Measurements from ENCODE around the gene DHRS3. TPM values are rescaled to one million over a fixed set of nuclear protein-coding genes. Genes with fewer than 3 reads are reported as not detected.
"Not testable (repeated sequence)": the region's sequence is repeated elsewhere in the genome, so short reads cannot be mapped to it uniquely, and the experiment has no call there.

DHRS3 gene
- total and polyA plus RNA-seq, 2 of the 13 experiments (the other 11 are each of a cell fraction or from before 2014, with no cell fraction given) = 48.5 to 90.5 TPM

DNA sequence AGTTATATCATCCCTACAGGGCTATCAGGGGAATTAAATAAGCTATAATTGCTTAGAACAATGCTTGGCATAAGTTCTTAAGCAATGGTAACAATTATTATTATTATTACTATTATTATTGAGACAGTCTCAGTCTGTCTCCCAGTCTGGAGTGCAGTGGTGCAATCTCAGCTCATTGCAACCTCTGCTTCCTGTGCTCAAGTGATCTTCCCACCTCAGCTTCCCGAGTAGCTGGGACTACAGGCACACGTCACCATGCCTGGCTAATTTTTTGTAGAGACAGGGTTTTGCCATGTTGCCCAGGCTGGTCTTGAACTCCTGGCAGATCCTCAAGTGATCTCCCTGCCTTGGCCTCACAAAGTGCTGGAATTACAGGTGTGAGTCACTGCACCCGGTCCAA lies 79.5 kb downstream of the DHRS3 start:
- CTCF ChIA-PET (ENCODE audit: low intra/inter-chr PET ratio, low total read pairs); H3K4me3 ChIP-seq (replicated peaks in 1 of 3; ENCODE audit: insufficient read depth in 1 of 3, low read depth in 2 of 3, low read length in 3 of 3); BruUV-seq (replicated peaks); H3K27ac ChIP-seq (ENCODE audit: extremely low read length, insufficient read depth, low read length); H3K9me3 ChIP-seq (ENCODE audit: low read length); H2AFZ ChIP-seq (ENCODE audit: low read length); H3K79me2 ChIP-seq (ENCODE audit: insufficient read depth, low read length); FAIRE-seq; DNase-seq (ENCODE audit: low spot score); in situ Hi-C loops (cut with HindIII; ENCODE audit: extremely low pct_ligation_motif_present, low pct_unique_long_range_greater_than_20kb); ATAC-seq; H3K9ac ChIP-seq (ENCODE audit: insufficient read depth, low read depth, low read length); H4K20me1 ChIP-seq (ENCODE audit: insufficient read depth, low read length); H3K36me3 ChIP-seq (replicated peaks in 1 of 2; ENCODE audit: control insufficient read depth in 1 of 2, insufficient read depth in 2 of 2, low read length in 2 of 2); H3K4me2 ChIP-seq (ENCODE audit: low read depth, low read length); intact Hi-C loops (cut with micrococcal nuclease; ENCODE audit: unreplicated experiment); TF ChIP-seq CREB1 (IDR thresholded peaks at IDR 0.05): not testable (repeated sequence)
- Histone ChIP-seq H3K4me1 (ENCODE audit: insufficient read depth, low read length) (peaks cover 62% of the 10 kb centered on the region), H3K27me3 (ENCODE audit: control insufficient read depth in 1 of 2, insufficient read depth in 2 of 2, low read length in 2 of 2) (peaks cover 0 to 17% of the 10 kb centered on the region in 2 experiments; a peak in 1 of 5 replicates)
- 0 out of 2 replicates have a peak, but pooled peaks have one; percentile 28 for TF ChIP-seq CREB1 (CRISPR knock-in tag; IDR thresholded peaks at IDR 0.05)
- WGBS (ENCODE audit: low lambda C conversion rate) = 64% methylated on average over 3 of the region's 3 CpGs
- POLR2A ChIA-PET = interaction anchor here (1.0 to 6.3 kb wide), 5 partner anchors 8 to 78 kb away, joined by 3 to 50 read pairs (median 4); no protein-coding TSS in a partner anchor

DNA sequence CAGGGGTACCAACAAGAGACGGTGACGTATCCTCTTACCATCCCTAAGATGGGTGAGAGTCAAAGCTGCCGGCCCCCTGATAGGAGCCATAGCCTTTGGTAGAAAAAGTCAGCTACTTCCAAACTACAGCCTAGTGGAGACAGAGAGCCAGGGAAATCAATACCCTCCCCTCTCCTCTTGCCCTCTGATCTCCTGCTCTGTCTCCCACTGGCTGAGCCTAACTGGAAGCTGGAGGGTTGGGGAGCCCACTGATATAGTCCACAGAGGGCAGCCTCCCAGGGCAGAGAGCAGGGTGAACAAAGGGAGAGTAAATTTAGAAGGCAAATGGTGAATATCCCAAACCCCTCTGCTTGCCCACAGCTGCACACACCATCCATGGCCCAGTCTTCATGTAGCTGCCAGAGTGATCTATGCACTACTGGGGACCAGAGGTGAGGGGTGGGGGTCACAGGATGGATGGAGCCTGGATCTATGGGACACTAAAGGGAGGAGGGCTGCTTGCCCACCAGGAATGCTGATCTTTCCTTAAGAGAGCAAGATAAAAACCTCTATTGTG lies 80.0 kb downstream of the DHRS3 start:
- H2AFZ ChIP-seq (ENCODE audit: low read length) = no peak overlapping the region
- in situ Hi-C loops (cut with HindIII; ENCODE audit: extremely low pct_ligation_motif_present, low pct_unique_long_range_greater_than_20kb) = no loop called here
- no peak for TF ChIP-seq KLF11 (CRISPR knock-in tag; IDR thresholded peaks at IDR 0.05)
- no peak for TF ChIP-seq PTBP1 (IDR thresholded peaks at IDR 0.05; ENCODE audit: low read depth, low read length, poor library complexity, severe bottlenecking)
- 0 out of 2 replicates have a peak, but pooled peaks have one; percentile 35 for TF ChIP-seq ZNF124 (CRISPR knock-in tag; IDR thresholded peaks at IDR 0.05)
- TF ChIP-seq POLR2A (IDR thresholded peaks at IDR 0.05; ENCODE audit: insufficient read depth in 1 of 2, low read depth in 2 of 2, low read length in 2 of 2) = no peak
- 0 out of 2 replicates have a peak, but pooled peaks have one; percentile 25 for TF ChIP-seq HNF4G (IDR thresholded peaks at IDR 0.05; ENCODE audit: borderline replicate concordance, low read depth, low read length)
- no peak for TF ChIP-seq HNF4G (CRISPR knock-in tag; IDR thresholded peaks at IDR 0.05; ENCODE audit: borderline replicate concordance, low read depth)
- no peak for TF ChIP-seq ZNF790 (CRISPR knock-in tag; IDR thresholded peaks at IDR 0.05; ENCODE audit: borderline replicate concordance)
- TF ChIP-seq RFX1 (IDR thresholded peaks at IDR 0.05) = no peak
- no peak for TF ChIP-seq PRDM10 (CRISPR knock-in tag; IDR thresholded peaks at IDR 0.05; ENCODE audit: low read depth)
- TF ChIP-seq, protein P1, sequence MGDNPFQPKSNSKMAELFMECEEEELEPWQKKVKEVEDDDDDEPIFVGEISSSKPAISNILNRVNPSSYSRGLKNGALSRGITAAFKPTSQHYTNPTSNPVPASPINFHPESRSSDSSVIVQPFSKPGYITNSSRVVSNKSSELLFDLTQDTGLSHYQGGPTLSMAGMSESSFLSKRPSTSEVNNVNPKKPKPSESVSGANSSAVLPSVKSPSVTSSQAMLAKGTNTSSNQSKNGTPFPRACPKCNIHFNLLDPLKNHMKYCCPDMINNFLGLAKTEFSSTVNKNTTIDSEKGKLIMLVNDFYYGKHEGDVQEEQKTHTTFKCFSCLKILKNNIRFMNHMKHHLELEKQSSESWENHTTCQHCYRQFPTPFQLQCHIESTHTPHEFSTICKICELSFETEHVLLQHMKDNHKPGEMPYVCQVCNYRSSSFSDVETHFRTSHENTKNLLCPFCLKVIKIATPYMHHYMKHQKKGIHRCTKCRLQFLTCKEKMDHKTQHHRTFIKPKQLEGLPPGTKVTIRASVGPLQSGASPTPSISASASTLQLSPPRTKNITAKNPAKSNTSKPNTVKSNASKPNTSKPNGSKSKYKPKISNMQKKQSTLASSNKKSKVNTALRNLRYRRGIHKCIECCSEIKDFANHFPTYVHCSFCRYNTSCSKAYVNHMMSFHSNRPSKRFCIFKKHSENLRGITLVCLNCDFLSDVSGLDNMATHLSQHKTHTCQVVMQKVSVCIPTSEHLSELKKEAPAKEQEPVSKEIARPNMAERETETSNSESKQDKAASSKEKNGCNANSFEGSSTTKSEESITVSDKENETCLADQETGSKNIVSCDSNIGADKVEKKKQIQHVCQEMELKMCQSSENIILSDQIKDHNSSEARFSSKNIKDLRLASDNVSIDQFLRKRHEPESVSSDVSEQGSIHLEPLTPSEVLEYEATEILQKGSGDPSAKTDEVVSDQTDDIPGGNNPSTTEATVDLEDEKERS (CRISPR knock-in tag; IDR thresholded peaks at IDR 0.05) = peak; percentile 53; the same call in 1 of the 2 replicates

More for the DNA sequence above, 80.0 kb downstream of the DHRS3 start:
- H4K20me1 ChIP-seq (ENCODE audit: insufficient read depth, low read length) = no peaks in the 10 kb centered on the region
- DNase-seq (ENCODE audit: low spot score) (no peak), FAIRE-seq (no peak), ATAC-seq (peak; percentile 77)
- H3K79me2 ChIP-seq (ENCODE audit: insufficient read depth, low read length) = no peaks in the 10 kb centered on the region
- no TSS peak for BruUV-seq (replicated peaks)
- no peak overlapping the region for H3K4me3 ChIP-seq (replicated peaks in 1 of 3; ENCODE audit: insufficient read depth in 1 of 3, low read depth in 2 of 3, low read length in 3 of 3)
- intact Hi-C loops (cut with micrococcal nuclease; ENCODE audit: unreplicated experiment) = no loop called here
- CTCF ChIA-PET (ENCODE audit: low intra/inter-chr PET ratio, low total read pairs) = no interaction called here
- 78% methylated on average over 3 of the region's 3 CpGs for WGBS (ENCODE audit: low lambda C conversion rate)
- H3K4me2 ChIP-seq (ENCODE audit: low read depth, low read length) = 0 out of 2 replicates have a peak overlapping the region, but pooled peaks have one; percentile 16
- POLR2A ChIA-PET = interaction anchor here (0.7 to 6.3 kb wide), 6 partner anchors 8 to 78 kb away, joined by 3 to 50 read pairs (median 4); no protein-coding TSS in a partner anchor
- no peak overlapping the region for H3K27ac ChIP-seq (ENCODE audit: extremely low read length, insufficient read depth, low read length)
- H3K4me1 ChIP-seq (ENCODE audit: insufficient read depth, low read length) = peaks cover 63% of the 10 kb centered on the region
- H3K36me3 ChIP-seq (replicated peaks in 1 of 2; ENCODE audit: control insufficient read depth in 1 of 2, insufficient read depth in 2 of 2, low read length in 2 of 2) = no peaks in the 10 kb centered on the region
- peaks cover 0 to 17% of the 10 kb centered on the region in 2 experiments; a peak in 1 of 5 replicates for H3K27me3 ChIP-seq (ENCODE audit: control insufficient read depth in 1 of 2, insufficient read depth in 2 of 2, low read length in 2 of 2)
- H3K9ac ChIP-seq (ENCODE audit: insufficient read depth, low read depth, low read length) = no peak overlapping the region
- H3K9me3 ChIP-seq (ENCODE audit: low read length) = no peaks in the 10 kb centered on the region
